ENCODE data around the gene DUOX1.
A peak's percentile ranks its signal among the peaks of the same experiment; 100 is the strongest.

Gene DUOX1

GRCh38 chr15:45162771-45163507, 33.1 kb downstream of the DUOX1 start:
- DNase-seq (ENCODE audit: extremely low spot score, insufficient read length, low read depth) = peak; percentile 71
- peak; percentile 90 for FAIRE-seq

GRCh38 chr15:45163508-45163856, 33.7 kb downstream of the DUOX1 start:
- DNase-seq (ENCODE audit: extremely low spot score, insufficient read length, low read depth) (no peak), FAIRE-seq (no peak)

- DNase-seq (ENCODE audit: extremely low spot score, insufficient read length, low read depth) (no peak), FAIRE-seq (no peak)
These were observed 35.1 kb downstream of the DUOX1 start for GRCh38 chr15:45164914-45165313.

DNA sequence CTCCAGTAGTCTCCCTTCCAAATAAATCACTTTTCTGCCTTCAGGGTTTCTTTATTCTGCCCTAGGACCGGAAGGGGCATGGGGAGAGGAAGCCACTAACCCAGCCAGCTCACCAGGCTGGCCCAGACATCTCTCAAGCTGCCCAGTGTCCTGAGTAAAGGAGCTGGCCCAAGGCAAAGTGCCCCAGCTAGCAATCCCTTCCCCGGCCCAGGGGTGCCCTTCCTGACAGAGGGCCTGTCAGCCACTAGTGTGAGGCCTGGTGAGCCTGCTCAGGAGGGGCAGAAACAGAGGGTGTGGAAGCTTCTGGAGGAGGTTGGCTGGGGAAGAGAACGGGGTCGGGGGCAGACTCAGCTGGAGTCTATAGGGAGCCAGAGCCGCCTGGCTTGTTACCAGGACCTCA, 35.7 kb downstream of the DUOX1 start:
- FAIRE-seq = no peak

DNA sequence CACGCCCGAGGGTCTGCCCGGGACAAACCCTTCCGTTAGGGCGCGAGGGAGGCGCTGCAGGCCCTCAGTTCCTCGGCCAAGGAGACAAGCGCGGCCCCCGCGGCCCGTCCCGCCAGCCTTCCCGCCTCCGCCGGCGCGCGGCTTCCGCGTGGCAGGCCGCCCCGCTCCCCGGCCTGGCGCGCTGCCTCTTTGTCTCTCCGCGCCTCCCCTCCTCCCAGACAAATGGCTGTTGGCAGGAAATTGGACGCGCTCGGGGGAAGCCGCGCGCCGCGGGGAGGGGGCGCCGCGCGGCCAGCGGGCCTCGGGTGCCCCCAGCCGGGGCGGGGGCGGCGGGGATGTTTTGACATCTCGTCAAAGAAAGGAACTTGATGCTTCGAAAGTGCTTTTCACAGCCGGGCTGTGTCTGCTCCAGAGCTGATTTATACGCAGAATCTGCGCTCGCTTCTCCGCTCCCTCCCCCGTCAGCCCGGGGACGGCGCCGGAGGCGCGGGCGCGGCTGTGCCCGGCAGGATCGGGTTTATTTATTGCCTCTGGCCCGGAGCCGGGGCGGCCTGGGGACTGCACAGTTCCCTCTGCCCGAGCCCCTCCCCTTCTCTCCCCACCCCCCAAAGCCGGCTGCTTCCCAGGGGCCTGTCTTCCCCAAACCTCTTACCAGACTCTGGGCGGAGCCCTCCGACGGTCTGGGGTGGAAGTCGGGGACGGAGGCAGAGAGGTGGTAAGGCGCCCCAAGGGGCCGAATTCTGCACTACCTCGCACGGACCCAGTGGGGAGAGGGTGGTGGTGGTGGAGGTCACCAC, 37.2 kb downstream of the DUOX1 start:
- DNase-seq (ENCODE audit: extremely low spot score, insufficient read length, low read depth) (peak; percentile 78), FAIRE-seq (peak; percentile 92)

More for the DNA sequence above, 35.7 kb downstream of the DUOX1 start:
- DNase-seq (ENCODE audit: extremely low spot score, insufficient read length, low read depth) = no peak

GRCh38 chr15:45167631-45168205, 37.9 kb downstream of the DUOX1 start:
- no peak for FAIRE-seq

GRCh38 chr15:45168286-45168685, 38.5 kb downstream of the DUOX1 start:
- DNase-seq (ENCODE audit: extremely low spot score, insufficient read length, low read depth) = no peak
- FAIRE-seq = no peak

More at GRCh38 chr15:45167631-45168205, 37.9 kb downstream of the DUOX1 start:
- no peak for DNase-seq (ENCODE audit: extremely low spot score, insufficient read length, low read depth)

- no peak for FAIRE-seq
These were observed 39.2 kb downstream of the DUOX1 start for GRCh38 chr15:45168751-45169551.

DNA sequence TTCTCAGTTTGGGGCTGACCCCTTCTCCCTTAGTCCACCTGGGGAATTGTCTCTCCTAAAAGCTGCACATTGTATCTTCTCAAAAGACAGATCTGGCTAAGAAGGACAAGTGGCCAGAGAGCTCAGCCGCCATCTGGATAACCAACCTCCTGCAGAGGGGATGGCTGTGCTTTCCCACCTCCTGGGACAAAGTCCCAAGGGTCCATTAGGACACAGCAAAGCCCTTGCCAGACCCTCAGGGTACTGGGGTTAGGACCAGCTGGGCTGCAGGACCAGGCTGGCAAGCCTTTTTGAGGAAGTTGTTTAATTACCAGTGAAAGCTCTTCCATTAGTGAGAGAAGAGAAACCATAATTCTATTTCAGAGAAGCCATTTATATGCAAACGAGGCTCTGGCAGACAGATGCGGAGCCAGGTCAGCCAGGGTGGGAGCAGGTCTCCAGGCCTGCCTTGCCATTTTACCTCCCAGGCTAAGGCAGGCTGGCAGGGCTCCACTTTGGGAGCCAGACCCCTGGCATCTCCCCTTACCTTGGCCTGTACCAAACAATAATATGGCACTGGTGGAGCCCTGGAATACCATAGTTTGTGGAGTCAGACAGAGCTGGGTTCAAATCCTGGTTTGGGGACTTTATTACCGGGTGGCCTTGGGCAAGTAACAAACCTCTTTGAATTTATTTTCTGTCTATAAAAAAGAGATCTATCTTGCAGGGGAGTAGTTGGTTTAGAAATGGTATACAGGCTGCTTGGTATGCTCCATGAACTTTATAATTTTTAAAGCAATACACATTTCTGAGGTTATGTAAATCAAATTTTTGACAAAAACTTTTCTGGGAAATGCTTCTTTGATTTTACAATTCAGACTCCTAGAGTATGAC, 40.0 kb downstream of the DUOX1 start:
- FAIRE-seq (no peak), DNase-seq (ENCODE audit: extremely low spot score, insufficient read length, low read depth) (no peak)

More at GRCh38 chr15:45168751-45169551, 39.2 kb downstream of the DUOX1 start:
- no peak for DNase-seq (ENCODE audit: extremely low spot score, insufficient read length, low read depth)

- DNase-seq (ENCODE audit: extremely low spot score, insufficient read length, low read depth) = no peak
- FAIRE-seq = no peak
These were observed 42.1 kb downstream of the DUOX1 start for GRCh38 chr15:45171912-45172311.

- no peak for DNase-seq (ENCODE audit: extremely low spot score, insufficient read length, low read depth)
- FAIRE-seq = no peak
These were observed 44.3 kb downstream of the DUOX1 start for GRCh38 chr15:45174069-45174468.

DNA sequence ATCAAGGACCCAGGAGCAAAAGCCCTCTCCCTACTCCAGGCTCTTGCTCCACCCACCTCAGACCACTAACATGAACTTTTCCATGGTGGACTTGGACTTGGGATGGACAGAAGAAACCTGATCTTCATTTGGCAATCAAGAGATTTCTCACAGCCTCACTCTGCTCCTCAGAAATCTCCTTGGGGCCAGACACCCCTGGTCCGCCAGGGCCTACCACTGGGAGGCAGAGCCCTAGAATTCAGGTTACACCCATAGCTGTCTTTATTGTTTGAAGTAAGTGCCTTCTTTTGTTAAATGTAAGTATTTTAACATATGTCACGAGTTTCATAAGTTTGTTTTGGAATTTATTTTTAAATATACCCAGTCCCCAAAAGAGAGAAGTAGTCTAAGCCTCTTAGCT, 44.8 kb downstream of the DUOX1 start:
- DNase-seq (ENCODE audit: extremely low spot score, insufficient read length, low read depth) (no peak), FAIRE-seq (no peak)

- FAIRE-seq (no peak), DNase-seq (ENCODE audit: extremely low spot score, insufficient read length, low read depth) (no peak)
These were observed 47.5 kb downstream of the DUOX1 start for GRCh38 chr15:45177285-45177684.

- FAIRE-seq = peak; percentile 65
These were observed 49.6 kb downstream of the DUOX1 start for GRCh38 chr15:45179221-45179985.

DNA sequence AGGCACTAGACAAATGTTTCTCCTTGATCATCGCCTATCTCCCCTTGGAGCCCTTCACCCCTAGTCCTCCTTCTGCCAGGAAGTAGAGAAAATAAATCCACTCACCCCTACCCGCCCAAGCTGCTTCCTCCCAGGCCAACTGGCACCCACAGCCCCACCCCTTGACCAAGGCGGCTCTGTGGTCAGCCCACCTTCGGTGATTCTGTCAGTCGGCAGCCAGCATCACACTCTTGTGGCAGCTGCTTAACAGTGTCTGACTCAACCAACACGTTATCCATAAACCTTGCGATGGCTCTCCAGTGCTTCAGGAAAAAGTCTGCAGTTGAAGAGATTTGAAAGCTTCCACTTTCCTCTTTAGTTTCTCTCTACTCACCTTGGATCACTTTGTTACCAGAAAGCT, 50.4 kb downstream of the DUOX1 start:
- DNase-seq (ENCODE audit: extremely low spot score, insufficient read length, low read depth) = no peak
- peak; percentile 51 for FAIRE-seq

More at GRCh38 chr15:45179221-45179985, 49.6 kb downstream of the DUOX1 start:
- DNase-seq (ENCODE audit: extremely low spot score, insufficient read length, low read depth) = no peak

GRCh38 chr15:45180648-45181436, 51.0 kb downstream of the DUOX1 start:
- no peak for FAIRE-seq
- no peak for DNase-seq (ENCODE audit: extremely low spot score, insufficient read length, low read depth)

- no peak for DNase-seq (ENCODE audit: extremely low spot score, insufficient read length, low read depth)
These were observed 51.9 kb downstream of the DUOX1 start for GRCh38 chr15:45181491-45182285.

More at GRCh38 chr15:45181491-45182285, 51.9 kb downstream of the DUOX1 start:
- no peak for FAIRE-seq

All from GM18507 (cell line).